ENCODE data around the gene ARMCX6. TPM values are rescaled to one million over a fixed set of nuclear protein-coding genes. Genes with fewer than 3 reads are reported as not detected.
"Not testable (repeated sequence)": the region's sequence is repeated elsewhere in the genome, so short reads cannot be mapped to it uniquely, and the experiment has no call there.

The ARMCX6 gene
- total RNA-seq, 1 donor from 2014 or later: 34.4 TPM

DNA sequence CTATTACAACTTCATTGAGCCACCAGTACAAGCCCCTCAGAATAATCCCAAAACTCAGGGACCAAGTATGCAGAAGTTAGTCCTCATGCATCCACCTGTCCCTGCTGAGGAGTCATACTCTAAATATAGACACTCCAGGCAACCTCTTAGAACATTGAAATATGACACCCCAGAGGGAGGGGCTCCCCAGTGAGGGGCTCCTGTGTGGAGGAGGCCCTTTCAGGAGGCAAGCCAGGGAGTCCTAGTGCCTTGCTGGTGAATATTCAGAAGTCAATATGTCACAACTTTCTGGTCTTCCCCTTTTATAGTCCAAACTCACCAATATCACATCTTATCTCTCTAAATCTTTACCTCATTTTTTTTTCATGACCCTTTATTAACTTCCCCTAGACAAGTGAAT is 1.6 kb upstream of the ARMCX6 start:
- Histone ChIP-seq H3K27ac (ENCODE audit: low read depth, low read length) (peak overlapping the region; percentile 49), H3K36me3 (ENCODE audit: control insufficient read depth in 3 of 3, insufficient read depth in 3 of 3, low read length in 3 of 3) (peaks cover 0 to 3% (median 2%) of the 10 kb centered on the region in 3 donors), H3K9me3 (ENCODE audit: control insufficient read depth in 3 of 3, low read length in 3 of 3) (no peaks in the 10 kb centered on the region), H3K4me3 (ENCODE audit: low read length in 3 of 3) (no peak overlapping the region), H3K9ac (ENCODE audit: low read depth in 1 of 3, low read length in 3 of 3) (no peak overlapping the region), H3K4me1 (ENCODE audit: control insufficient read depth in 3 of 3, insufficient read depth in 3 of 3, low read length in 3 of 3) (peaks cover 9 to 14% (median 13%) of the 10 kb centered on the region in 3 donors), H3K27me3 (ENCODE audit: control insufficient read depth in 3 of 3, insufficient read depth in 3 of 3, low read length in 3 of 3) (no peaks in the 10 kb centered on the region)

DNA sequence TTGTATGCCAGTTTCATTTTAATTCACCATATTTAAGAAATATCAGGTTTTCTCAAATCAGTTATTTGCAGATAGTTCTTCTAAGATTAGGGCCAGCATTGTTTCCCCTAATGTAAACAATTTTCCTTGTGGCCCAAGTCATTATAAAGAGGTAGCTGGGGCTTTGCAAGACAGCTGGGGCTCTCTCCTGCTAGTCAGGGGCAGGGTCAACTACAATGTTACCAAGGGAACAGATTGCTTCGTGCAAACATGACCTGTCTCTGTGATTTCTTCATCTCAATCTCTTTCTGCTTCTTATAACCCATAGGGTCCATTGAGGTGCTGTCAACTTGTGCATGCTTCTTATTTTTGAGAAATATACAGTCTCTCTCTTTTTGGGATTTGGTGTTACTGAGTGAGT is 12.1 kb downstream of the ARMCX6 start:
- no peak overlapping the region for H3K4me3 ChIP-seq (ENCODE audit: low read length in 3 of 3)
- H3K9me3 ChIP-seq (ENCODE audit: control insufficient read depth in 3 of 3, low read length in 3 of 3): no peaks in the 10 kb centered on the region
- H3K36me3 ChIP-seq (ENCODE audit: control insufficient read depth in 3 of 3, insufficient read depth in 3 of 3, low read length in 3 of 3): no peaks in the 10 kb centered on the region
- no peaks in the 10 kb centered on the region for H3K4me1 ChIP-seq (ENCODE audit: control insufficient read depth in 3 of 3, insufficient read depth in 3 of 3, low read length in 3 of 3)
- H3K27ac ChIP-seq (ENCODE audit: low read depth, low read length): no peak overlapping the region
- peaks cover 0 to 10% (median 0%) of the 10 kb centered on the region in 3 donors for H3K27me3 ChIP-seq (ENCODE audit: control insufficient read depth in 3 of 3, insufficient read depth in 3 of 3, low read length in 3 of 3)
- H3K9ac ChIP-seq (ENCODE audit: low read depth in 1 of 3, low read length in 3 of 3): no peak overlapping the region

DNA sequence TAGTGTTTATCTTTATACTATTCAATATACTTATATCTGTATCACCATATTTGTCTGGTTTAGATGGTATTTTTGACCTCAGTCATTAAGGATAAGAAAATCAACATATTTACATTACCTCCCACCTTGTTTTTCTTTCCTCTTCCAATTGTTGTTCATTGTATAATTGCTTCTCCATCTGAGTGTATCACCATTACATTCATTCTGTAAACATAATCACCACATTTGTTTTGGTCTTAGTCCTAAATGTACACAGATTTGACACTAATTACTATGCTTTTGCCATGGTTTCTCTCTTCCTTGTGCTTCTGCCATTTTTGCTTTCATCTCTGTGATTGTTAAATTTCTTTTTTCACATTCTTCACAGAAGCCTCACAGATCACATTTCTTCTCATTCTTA is 12.7 kb downstream of the ARMCX6 start:
- Histone ChIP-seq H3K4me1 (ENCODE audit: control insufficient read depth in 3 of 3, insufficient read depth in 3 of 3, low read length in 3 of 3) (no peaks in the 10 kb centered on the region), H3K36me3 (ENCODE audit: control insufficient read depth in 3 of 3, insufficient read depth in 3 of 3, low read length in 3 of 3) (no peaks in the 10 kb centered on the region), H3K9me3 (ENCODE audit: control insufficient read depth in 3 of 3, low read length in 3 of 3) (no peaks in the 10 kb centered on the region), H3K27ac (ENCODE audit: low read depth, low read length) (no peak overlapping the region), H3K9ac (ENCODE audit: low read depth in 1 of 3, low read length in 3 of 3) (no peak overlapping the region), H3K27me3 (ENCODE audit: control insufficient read depth in 3 of 3, insufficient read depth in 3 of 3, low read length in 3 of 3) (peaks cover 0 to 10% (median 0%) of the 10 kb centered on the region in 3 donors), H3K4me3 (ENCODE audit: low read length in 3 of 3) (no peak overlapping the region)

DNA sequence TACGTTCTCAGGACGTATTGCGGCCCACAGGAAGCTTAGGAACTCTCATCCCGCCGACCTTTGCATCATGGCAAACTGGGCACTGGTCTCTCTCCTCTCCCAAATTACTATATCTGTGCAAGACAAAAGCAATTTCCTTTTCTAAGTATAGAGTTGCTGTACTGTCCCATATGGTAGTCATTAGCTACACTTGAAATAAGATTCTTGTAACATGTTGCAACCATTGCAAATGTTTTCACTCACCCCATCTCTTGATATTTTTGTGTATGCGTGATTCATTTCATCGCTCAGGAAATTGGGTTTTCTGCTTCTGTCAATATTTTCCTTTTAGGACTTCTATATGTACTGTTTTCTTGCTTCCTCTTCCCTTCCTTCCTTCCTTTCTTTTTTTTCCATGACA is 15.7 kb downstream of the ARMCX6 start:
- Histone ChIP-seq H3K27me3 (ENCODE audit: control insufficient read depth in 3 of 3, insufficient read depth in 3 of 3, low read length in 3 of 3) (peaks cover 0 to 2% (median 0%) of the 10 kb centered on the region in 3 donors), H3K4me1 (ENCODE audit: control insufficient read depth in 3 of 3, insufficient read depth in 3 of 3, low read length in 3 of 3) (no peaks in the 10 kb centered on the region), H3K9ac (ENCODE audit: low read depth in 1 of 3, low read length in 3 of 3) (no peak overlapping the region), H3K36me3 (ENCODE audit: control insufficient read depth in 3 of 3, insufficient read depth in 3 of 3, low read length in 3 of 3) (no peaks in the 10 kb centered on the region), H3K9me3 (ENCODE audit: control insufficient read depth in 3 of 3, low read length in 3 of 3) (no peaks in the 10 kb centered on the region), H3K4me3 (ENCODE audit: low read length in 3 of 3) (no peak overlapping the region), H3K27ac (ENCODE audit: low read depth, low read length) (no peak overlapping the region)

- not testable (repeated sequence) for H3K4me1 ChIP-seq (ENCODE audit: control insufficient read depth in 3 of 3, insufficient read depth in 3 of 3, low read length in 3 of 3); H3K9me3 ChIP-seq (ENCODE audit: control insufficient read depth in 3 of 3, low read length in 3 of 3); H3K4me3 ChIP-seq (ENCODE audit: low read length in 3 of 3); H3K36me3 ChIP-seq (ENCODE audit: control insufficient read depth in 3 of 3, insufficient read depth in 3 of 3, low read length in 3 of 3); H3K9ac ChIP-seq (ENCODE audit: low read depth in 1 of 3, low read length in 3 of 3); H3K27ac ChIP-seq (ENCODE audit: low read depth, low read length)
- peaks cover 0 to 13% (median 0%) of the 10 kb centered on the region in 3 donors for H3K27me3 ChIP-seq (ENCODE audit: control insufficient read depth in 3 of 3, insufficient read depth in 3 of 3, low read length in 3 of 3)
Observed at GRCh38 chrX:101599592-101599991, 18.2 kb downstream of the ARMCX6 start.

DNA sequence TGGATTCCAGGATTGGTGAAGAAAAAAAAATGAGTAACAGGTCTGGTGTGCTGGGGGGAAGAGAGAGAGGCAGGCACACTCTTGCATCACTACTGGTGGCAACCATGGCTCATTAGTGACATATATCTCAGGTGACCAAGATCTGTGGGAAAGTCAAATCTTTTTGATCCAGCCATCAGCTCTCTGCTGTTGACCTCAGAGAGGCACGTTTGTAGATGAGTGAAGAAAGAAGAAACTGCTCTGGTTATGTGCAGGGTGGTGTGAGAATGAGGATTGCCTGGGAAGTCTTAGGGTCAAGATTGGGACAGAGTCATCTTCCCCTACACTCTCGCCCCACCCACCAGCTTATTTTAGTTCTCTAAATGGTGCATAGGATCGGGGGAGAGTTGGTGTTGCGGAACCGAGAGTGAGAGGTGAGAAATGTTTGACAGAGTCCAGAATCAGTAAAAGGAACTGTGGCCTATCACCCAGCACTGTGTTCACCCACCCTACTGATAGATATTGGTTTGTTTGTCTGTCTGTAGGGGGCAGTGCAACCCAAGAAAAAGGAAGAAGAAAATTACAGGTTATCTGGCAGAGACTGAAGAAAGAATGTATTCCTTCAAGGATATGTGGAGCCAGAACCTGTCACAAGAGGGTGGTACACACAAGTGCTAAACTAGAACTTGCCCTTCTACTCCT is 21.9 kb downstream of the ARMCX6 start:
- H3K27ac ChIP-seq (ENCODE audit: low read depth, low read length): no peak overlapping the region
- H3K27me3 ChIP-seq (ENCODE audit: control insufficient read depth in 3 of 3, insufficient read depth in 3 of 3, low read length in 3 of 3): peaks cover 0 to 13% (median 0%) of the 10 kb centered on the region in 3 donors
- H3K36me3 ChIP-seq (ENCODE audit: control insufficient read depth in 3 of 3, insufficient read depth in 3 of 3, low read length in 3 of 3): no peaks in the 10 kb centered on the region
- H3K9ac ChIP-seq (ENCODE audit: low read depth in 1 of 3, low read length in 3 of 3): no peak overlapping the region
- H3K9me3 ChIP-seq (ENCODE audit: control insufficient read depth in 3 of 3, low read length in 3 of 3): no peaks in the 10 kb centered on the region
- no peak overlapping the region for H3K4me3 ChIP-seq (ENCODE audit: low read length in 3 of 3)
- no peaks in the 10 kb centered on the region for H3K4me1 ChIP-seq (ENCODE audit: control insufficient read depth in 3 of 3, insufficient read depth in 3 of 3, low read length in 3 of 3)

Small RNAs within 50 kb of the gene (small RNA-seq; reads per million reads assigned to genes)
- not detected for gene RNU6-30P

Other genes with a start within 250 kb of the ARMCX6 start
- 2.1 TPM for gene BTK, start 231.8 kb downstream of the ARMCX6 start, total RNA-seq
- 349 TPM for gene RPL36A, start 227.0 kb downstream of the ARMCX6 start, total RNA-seq
- 16.2 TPM for gene GLA, start 210.1 kb downstream of the ARMCX6 start, total RNA-seq
- 53.2 TPM for gene HNRNPH2, start 209.8 kb downstream of the ARMCX6 start, total RNA-seq
- 17.2 TPM for gene ARMCX4, start 132.5 kb downstream of the ARMCX6 start, total RNA-seq
- 91.3 TPM for gene ARMCX1, start 67.5 kb downstream of the ARMCX6 start, total RNA-seq
- gene ARMCX3, start 5.2 kb upstream of the ARMCX6 start, total RNA-seq: 60.5 TPM
- 84.0 TPM for gene ARMCX2, start 41.9 kb upstream of the ARMCX6 start, total RNA-seq

Data from skeletal muscle tissue (tissue), 5 donors.